AG08395 (cell line): ENCODE measurements around the gene SLC35F4.
A peak's percentile ranks its signal among the peaks of the same experiment; 100 is the strongest.

Experiments
- DNase-seq: peaks from one replicate; pipeline ENCODE4 v3.0.0; 2012; ENCODE audit warnings: mixed read lengths, low spot score

Gene SLC35F4

DNA sequence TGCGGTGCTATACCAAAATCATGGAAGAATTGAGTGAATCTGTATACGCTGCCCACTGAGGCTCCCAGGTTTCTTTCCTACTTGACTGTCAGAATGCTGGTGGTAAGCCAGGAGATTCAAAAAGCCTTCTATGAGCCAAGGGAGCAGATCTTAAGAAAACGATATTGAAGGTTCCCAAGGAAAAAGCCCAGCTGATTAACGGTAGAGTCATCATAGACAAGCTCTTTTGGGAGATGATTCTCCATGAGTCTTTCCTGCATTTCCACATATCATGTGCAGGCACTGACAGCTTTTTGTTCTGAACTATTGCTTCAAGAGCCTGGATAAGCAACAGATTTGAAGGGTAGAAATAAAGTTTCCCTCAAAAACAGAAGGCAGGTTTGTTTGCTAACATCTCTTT is 17.5 kb downstream of the SLC35F4 start:
- DNase-seq = peak; percentile 33

DNA sequence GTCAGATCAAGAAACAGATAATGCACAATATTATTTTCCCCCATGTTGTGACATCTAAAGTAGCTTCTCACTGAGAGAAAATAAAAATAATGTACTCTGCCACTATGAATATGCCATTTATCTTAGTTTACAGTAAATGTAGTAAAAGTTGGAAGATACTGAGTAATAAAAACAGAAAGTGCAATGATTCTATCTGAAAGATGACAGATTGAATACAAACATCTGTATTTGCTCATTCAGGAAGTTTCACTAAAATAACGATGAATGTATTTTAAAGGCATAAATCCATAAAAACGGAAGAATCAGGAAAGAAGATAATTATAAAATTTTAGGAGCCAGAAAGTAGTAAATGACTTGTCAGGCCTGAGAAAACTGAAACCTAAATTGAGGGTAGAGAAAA is 18.2 kb downstream of the SLC35F4 start:
- DNase-seq = no peak

DNA sequence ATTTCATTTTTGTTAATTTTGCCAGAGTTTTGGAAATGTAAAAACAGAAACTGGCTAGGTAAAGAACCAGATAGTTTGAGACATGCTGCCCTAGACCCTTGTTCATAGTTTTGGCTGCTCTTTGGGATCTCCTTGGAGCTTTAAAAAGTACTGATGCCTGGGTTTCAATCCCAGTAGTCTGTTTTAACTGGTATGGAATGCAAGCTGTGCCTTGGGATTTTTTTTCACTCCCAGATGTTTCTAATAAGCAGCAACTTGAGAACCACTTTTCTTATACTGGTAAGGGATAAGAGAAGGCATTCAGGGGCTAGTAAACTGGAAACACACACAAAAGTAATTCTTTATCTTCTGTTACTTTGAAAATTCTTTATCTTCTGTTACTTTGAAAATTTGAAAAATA is 18.8 kb downstream of the SLC35F4 start:
- DNase-seq = peak; percentile 69

DNA sequence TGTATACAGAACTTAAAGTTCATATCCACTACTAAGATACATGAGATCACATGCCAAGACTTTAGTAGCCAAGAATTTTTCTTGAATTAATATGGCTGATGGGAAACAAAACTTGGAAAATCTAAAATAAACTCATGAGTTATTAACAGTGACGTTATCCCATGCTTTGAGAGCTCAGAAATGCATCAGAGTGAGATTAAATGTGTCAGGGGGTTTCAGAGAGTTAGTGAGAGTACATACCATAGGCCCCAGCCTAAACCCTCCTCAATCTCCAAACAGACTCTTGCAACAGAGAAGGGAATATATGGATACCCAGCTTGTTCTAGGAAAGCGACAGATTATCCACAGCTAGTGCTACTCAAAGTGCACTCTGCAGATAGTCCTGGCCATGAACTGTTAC is 19.3 kb downstream of the SLC35F4 start:
- DNase-seq = no peak

DNA sequence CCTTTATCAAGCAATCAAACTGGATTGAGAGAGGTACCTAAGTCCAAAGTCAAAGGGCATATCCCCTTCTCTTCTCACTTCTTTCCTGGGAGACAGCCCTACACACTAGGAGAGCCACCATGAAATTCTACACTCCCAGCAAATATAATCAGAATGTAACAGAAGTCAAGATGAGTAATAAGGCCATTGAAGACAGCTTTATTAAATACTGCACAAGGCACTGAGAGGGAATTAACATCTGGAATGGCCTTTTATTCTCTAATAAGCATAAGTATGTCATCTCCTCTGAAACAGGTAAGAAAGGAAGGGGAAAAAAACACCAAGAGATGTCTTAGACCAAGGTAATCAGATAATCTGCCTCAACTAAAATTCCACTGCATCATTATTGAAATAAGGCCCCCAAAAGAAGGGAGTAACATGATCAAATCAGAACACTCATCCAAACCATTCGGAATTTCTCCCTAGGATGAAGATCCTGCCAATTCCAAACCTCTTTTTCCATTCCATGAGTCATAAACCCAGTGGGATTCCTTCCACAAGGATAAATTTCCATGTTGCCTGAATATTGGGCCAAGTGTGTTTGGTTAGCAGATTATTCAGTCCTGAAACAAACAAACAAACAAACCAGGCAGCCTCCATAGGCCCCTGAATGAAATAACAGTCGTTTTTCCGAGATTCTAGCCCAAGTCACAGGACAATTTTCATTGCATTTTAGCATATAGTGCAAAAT is 19.9 kb downstream of the SLC35F4 start:
- DNase-seq = peak; percentile 56

DNA sequence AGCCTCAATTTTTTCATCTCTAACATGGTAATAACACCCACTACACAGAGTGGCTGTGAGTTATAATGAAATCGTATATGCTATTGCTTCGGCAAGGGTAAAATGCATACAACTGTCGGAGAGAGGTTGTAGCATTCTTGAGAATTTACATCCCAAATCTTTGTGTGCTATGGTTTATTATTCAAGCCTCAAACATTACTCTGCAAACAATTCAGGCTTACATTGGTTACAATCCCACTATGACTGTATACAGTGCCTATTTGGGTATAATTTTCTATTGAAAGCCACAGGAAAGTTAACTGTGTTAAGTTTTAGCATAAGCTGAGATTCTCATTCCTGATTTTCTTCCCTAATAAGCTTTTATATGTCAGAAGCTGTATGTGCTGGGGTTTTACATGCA is 20.6 kb downstream of the SLC35F4 start:
- DNase-seq = no peak

DNA sequence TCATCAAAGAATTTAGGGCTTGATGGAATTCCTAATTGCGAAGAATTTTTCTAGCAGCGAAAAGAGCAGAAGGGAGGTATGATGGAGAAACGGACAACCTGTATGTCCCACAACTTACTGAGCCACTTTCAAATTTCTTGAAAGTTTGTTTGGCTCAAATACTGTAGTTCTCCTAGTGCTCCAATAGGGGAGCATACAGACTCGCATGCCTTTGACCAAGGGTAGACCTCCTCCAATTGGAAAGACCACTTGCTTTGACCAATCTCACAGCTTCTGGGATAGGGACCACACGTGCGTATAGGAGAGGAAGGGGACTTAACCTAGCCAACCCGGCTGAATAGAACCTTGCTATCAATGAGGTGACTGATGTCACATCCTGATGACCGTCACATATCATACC is 28.6 kb downstream of the SLC35F4 start:
- no peak for DNase-seq

DNA sequence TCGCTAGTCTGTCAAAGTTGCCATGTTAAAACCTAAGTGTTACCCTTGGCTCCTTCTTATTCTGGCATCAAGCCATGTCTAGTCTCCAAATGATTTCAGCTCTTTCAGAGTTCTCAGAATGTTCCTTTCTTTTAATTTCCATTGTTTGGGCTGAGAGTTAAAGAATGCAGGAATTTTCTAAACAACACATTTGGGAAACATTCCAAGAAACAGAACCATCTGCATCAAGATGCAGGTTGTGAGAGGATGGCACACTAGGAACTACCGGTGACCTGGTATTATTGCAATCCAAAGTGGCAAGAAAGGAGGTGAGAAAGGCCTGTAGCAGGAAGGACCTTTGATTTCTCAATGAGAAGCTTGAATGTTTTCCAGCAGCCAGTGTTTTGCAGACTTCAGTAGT is 30.1 kb downstream of the SLC35F4 start:
- no peak for DNase-seq

DNA sequence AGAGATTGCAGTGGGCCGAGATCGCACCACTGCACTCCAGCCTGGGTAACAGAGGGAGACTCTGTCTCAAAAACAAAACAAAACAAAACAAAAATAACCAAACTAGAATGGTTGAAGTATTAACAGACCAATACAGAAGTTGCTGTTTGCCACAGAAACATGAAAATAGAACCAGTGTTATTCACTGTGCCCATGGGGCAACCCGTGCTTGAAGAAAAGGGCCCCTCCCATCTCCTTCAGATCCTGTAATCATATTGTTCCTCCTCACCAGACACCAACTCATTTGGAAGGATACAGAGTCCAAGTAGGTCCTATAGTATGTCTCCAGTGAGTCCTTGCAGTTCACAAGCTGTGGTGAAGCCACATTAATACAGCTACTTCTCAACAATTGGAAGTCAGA is 30.9 kb downstream of the SLC35F4 start:
- DNase-seq = no peak

DNA sequence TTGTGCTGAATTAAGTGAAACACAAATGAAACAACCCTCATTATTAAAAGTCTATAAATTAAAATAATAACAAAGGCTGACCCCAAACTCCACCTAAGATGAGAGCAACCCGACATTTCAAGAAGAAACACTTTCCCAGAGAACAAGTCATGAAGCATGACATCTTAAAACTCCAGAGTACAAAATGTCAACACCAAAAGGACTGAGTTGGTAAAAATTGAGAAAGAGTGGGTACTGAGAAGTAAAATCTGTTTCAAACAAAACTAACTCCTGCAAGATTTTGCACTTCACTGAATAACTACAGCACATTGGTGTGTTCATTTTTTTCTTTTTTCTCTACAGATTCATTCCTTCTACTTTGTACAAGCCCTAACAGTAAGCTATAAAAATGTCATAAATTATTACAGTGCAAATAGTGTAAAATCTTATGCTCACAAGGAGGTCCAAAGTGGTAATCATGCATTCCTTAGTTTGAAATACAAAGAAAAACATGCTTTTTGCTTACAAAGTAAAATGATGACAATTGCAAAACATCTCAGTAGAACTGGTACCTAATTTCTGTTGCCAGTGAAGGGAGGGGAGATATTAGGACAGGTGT is 31.8 kb downstream of the SLC35F4 start:
- no peak for DNase-seq

DNA sequence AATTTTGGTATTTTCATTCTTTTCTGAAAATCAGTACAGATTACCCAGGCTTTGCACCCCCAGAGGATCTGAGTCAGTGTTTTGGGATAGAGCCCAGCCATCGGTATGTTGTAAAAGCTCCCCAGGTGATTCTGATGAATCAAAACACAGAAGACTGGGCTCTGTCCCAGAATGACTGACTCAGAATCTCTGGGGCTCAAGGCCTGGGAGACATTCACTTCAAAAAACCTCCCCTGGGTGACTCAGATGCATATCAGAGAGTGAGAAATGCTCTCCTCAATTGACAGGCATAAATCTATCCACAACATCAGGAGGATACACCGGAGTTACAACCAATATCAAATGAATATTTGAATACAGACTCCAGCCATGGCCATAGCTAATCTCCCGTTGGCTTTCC is 32.6 kb downstream of the SLC35F4 start:
- DNase-seq = peak; percentile 81

DNA sequence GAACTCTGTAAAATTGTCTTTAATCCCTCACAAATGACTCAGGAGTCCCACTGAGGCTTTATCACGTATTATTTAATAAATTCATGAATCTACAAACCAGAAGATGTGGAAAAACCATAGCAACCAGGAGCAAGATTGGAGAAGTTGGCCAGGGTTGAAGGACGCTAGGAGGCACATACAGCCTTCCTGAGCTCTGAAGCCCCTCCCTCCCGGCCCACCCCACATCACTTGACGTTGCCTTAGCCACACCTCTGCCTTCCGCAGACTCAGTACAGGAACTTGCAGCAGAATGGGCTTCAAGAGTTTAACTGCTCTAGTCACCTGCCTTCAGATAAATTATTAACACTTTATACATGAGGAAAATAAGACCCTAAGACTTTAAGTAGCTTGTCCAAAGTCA is 33.9 kb downstream of the SLC35F4 start:
- DNase-seq = no peak

DNA sequence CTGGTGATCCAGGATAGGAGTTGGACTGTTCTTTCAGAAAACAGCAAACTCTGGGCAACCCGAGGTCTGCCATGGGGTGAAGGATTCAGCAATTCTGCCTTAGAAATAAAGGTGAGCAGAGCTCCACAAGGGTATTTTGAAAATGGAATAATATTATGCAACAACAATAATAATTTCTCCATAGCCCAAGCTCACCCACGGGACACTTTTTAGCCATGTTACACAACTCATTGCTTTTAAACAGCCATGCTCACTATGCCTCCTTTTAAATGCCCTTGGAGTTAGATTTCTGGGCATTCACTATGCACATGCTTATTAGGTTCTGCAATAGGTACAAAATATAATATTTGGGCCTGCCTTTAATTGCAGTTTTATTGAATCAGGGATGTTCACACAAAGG is 37.2 kb downstream of the SLC35F4 start:
- no peak for DNase-seq

DNA sequence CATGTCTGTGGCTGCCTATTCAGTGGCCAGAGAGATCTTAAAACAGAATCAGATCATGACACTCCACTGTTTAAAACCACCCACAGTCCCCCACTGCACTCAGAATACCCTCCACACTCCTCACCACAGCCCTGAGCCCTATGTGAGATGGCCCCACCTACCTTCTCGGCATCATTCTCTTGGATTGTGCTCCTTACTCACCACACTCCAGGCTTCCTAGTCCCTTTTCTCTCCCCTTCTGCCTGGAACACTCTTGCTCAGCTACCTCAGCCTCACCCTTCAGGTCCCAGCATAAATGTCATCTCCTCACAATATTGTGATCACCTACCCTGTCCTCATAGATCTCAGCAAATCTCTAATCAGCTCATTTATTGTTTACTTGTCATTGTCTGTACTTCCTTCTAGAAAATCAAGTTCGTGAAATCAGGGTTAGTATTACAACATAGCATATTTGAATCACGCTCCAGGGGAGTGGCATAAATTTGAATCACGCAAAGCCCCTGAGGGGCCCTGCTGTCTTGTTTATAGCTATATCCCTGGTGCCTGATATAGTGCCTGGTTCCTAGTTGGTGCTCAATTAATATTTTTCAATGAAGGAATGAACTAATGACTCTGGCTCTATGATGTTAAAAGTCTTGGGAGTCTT is 42.8 kb downstream of the SLC35F4 start:
- no peak for DNase-seq

DNA sequence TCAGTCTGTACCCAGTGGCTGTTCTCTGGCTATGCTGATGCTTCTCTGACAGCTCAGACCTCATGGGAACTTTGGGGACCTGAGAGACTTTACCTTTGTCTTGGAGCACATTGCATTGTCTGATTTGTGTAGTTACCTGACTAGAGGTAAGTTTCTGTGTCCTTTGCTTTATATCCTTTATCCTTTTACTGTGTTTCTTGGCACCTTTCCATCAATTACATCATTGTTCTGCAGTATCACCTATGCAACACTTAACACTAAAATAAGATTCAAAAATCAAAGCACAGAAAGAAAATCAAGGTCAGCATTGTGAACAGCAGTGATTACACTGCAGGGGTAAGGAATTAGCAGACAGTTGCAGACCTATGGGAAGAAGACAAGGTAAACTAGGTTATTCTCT is 43.8 kb downstream of the SLC35F4 start:
- DNase-seq = no peak

DNA sequence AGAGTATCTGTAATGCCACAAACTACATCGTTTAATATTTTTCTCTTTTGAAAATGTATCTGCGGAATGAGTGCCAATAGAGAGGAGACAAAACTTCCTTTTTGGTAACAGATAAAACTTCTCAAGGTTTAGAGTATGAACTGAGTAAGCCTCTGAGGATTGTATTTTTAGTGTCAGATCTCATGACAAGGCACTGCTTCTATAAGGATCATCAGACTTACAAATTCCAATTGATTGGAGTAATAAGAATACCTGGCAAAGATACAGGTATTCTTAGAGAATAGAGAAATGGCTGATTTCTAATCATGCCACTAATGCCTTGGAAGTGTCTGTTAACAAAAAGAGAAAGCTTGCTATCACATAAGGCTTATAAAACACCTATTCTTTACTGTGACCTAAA is 45.3 kb downstream of the SLC35F4 start:
- DNase-seq = no peak

DNA sequence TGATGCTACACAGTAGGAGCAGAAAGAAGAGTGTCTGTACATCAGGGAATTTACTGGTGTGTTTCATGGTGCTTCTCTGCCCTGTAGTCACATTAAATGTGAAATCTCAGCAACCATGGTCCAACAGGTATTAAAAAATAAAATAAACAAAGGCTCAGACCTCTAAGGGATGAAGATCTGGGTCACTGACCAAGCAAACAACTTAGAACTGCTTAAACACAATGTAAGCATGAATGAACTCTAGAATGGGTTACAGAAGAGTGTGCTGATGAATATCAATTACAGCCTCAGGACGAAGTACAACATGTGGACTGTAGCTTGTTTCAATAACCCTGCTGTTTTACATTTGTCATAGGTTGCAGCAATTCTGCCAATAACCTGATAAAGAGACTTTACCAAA is 47.4 kb downstream of the SLC35F4 start:
- DNase-seq = no peak

DNA sequence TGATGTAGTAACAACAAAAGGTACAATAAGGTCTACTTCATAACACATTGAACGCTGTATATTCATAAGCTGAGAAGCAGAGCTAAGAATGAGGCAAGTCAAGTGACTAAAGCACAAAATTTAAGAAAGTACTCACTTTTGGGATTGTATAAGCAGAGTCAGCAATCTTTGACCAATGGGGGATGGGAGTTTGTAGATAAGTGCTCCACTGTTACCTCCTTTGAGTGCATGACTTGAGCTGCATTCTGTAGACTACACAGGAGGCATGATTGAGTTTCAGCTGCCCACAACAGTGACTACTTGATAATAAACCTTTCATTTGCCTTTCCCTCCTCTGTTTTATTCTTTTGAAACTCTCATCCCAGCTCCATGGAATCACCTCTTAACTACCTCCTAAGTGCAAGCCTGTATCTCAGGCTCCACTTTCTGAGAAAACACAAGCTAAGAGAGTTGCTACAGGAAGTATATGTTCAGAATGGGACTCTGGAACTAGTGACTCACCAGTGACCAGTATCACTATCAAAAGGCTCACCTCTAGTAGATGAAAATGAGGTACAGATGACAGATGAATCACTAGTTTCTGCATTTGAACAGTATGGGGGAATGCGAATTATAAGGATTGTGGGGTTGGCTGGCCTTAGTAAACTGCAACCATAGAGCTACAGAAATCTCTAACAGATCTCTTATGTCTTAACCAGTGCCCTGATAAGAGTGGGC is 49.2 kb downstream of the SLC35F4 start:
- peak; percentile 23 for DNase-seq

DNA sequence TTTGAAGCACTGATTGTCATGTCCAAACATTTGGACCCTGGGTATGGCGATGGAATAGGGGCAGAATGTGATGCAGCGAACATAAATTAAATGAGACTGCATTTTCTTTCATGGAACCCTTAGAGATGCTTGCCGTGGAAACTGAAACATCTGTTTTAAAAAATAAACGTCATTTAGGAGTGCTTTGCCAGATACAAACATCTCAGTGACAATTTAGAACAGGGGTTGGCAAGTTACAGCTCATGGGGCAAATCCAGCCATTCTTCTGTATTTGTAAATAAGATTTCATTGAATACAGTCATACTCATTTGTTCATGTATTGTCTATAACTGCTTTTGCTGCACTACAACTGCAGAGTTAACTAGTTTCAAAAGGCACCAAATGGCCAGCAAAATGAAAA is 51.2 kb downstream of the SLC35F4 start:
- no peak for DNase-seq

DNA sequence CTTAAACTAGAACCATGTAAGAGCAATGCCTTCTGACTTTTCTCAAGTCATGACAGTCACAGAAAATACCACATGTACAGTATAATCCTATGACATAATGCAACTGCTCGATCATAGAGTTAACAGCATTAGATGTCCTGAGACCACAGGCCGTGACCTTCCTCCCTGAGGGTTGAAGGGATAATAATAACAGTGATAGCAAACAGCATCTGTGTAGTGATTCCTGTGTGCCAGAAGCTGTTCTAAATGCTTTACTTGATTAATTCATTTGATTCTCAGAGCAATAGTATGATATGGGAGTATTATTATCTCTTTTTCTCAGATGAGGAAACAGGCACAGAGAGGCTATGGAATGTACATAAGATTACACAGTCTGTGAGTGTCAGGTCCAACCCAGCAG is 53.2 kb downstream of the SLC35F4 start:
- DNase-seq = no peak

DNA sequence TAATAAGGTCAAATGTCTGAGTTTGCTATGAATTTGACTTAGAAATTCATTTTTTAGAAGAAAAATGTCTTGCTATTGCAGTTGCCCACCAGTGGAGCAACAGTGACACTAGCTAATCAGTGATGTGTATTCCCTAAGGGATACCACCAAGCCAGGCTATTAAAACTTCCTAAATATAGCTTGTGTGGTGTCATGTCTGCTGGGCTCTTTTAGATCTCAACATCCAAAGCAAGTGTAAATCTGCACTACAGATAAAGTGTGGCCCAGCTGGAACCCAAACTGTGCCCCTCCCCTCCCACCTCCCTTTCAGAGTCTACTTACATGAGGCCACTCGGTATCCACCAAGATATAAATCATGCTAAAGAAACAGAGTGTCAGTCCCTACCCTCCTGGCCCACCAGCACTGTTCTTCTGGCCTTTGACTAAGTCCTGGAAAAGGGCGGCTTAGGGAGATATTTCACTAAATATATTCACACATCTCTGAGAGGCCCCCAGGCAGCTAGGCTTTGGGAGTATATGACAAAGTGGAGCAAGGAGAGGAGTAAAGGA is 53.8 kb downstream of the SLC35F4 start:
- no peak for DNase-seq

DNA sequence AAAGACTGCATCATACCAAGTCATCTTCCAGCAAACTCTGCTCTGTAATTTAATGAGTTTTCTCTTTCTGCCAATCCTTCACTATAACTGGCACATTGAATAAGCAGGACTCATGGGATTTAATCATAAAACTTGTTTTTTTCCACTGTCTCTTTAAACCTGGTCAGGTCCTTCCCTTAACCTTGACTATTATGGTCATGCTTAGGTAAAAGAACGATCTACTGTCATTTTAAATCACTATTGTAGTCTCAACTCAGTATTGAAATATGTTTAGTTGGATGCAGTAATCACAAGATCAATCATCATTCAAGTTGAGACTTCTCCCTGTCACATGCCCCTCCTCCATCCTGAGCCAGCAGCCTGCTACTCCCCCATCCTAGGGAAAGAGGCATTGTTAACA is 56.1 kb downstream of the SLC35F4 start:
- no peak for DNase-seq

DNA sequence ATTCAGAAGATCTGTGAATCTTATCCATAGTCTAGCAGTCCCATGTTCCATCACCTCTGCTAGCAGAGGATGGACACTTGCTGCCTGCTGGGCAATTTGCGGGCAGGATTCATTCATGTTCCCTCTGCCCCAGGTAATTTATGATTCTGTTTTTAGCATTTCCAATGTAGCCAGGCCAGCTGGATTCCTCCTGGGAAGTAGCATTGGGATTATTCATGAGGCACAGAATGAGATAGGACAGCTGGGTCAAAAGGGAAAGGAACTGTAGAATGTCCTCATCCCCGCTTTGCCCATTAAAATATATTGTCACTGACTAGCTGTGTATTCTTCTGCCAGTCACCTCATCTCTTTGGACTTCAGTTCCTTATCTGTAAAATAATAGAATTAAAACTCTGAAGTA is 68.7 kb downstream of the SLC35F4 start:
- no peak for DNase-seq
